GM04504 (cell line): ENCODE data around the gene LRP1B.

Experiments used
- DNase-seq: peaks from one replicate; pipeline ENCODE4 v3.0.0-alpha.2; 2012; ENCODE audit warnings: low read depth

LRP1B gene

DNA sequence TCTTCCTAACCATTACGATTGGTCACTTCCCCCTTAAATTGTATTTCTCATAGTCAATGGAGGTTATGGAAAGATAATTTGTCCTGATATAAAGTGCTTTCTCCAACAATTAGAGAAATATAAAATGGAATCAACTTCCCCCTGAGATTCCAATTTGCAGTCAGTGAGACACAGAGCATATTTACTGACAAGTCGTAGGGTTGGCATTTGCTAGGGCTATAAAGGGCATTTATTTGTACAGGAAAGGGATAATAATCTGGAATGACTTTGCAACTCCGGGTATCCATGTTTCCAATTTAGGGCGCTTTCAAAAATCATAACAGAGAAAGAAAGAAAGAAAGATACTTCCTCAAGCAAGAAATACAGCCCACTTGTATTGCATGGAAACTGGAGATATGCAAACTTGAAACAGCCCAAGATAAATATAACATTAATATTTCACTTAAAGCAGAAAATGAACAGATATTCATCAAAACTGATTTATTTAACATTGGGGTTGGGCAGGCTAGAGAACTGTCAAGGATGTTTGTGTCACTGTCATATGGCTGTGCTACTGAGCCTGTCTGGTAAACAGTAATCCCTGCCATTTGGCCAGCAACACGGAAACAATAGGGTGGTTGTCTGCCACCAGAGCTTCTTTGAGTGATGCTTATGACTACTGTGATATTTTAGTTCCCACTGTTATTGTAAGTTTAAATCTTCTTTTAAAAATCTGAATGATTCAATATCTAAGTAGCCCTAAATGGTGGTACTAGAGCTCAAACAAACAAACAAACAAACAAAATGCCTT lies 621.8 kb downstream of the LRP1B start:
- DNase-seq = no peak

- no peak for DNase-seq
Measured at GRCh38 chr2:141508086-141508752, 622.6 kb downstream of the LRP1B start.

GRCh38 chr2:141506135-141506534 lies 624.7 kb downstream of the LRP1B start:
- no peak for DNase-seq

DNA sequence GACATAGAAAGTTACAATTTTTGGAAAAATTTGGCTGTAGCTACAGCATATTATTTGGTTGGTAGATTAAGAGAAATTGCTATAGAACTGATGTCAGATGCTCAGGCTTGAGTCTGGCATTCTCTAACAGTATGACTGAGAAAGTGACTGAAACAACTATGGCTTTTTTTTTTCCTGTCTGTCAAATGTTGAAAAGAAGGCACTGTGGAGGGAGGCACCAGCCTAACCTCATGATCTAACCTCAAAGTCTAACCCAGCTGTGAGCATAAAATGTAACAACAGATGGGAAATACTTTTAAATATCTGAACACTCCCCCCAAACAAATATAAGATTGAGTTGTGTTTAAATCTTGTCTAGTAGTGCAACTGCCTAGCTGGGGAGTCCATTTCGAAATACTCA lies 629.1 kb downstream of the LRP1B start:
- no peak for DNase-seq

DNA sequence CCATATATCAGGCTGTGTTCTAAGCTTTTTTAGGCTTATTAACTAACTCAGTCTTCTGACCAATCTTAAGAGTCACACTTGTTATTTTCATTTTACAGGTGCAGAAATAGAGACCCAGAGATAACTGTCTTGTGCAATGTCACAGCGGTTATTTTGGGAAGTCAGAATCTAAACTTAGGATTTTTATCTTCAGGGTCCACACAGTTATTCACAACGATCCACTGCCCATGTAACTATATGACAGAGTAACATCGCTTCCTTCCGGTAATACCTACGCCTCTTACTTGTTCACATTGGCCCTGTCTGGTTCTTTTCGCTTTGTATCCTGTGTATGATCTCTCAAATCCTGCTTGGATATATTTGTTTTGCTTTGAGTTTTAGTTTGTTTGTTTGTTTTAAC lies 631.7 kb downstream of the LRP1B start:
- DNase-seq = no peak

- DNase-seq = no peak
Measured at GRCh38 chr2:141498561-141498960, 632.3 kb downstream of the LRP1B start.

DNA sequence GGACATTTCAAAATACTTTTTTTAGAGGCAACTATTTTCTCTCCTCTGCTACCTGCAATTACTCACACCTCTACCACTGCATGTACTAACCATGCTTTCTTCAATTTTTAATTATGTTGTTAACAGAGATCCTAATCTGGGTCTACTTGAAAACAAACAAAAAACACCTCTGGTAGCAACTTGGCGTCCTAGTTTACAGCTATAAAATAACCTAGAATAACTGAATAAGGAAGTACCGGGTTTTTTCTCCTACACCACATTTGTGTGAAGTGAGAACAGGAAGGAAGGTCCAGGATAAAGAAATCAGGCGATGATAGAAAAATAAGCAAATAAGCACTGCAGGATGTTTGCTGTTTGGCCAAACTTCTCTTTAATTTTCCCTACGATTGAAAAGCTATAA lies 633.5 kb downstream of the LRP1B start:
- no peak for DNase-seq

DNA sequence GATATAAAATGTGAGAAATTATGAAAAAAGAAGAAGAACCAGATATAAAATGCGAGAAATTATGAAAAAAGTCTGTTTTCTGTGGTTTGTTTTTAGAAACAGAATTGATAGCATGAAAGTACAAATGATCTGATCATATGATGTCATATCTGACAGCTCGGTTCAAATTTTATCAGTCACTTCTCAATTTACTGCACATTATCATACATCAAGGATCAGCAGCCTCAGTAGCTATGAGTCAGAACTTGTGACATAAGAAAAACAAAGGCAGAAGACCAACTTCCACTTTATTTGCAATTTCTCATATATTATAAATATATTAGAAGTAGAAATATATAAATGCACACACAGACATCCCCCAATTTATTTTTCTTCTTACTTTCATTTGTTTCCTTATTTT lies 634.0 kb downstream of the LRP1B start:
- no peak for DNase-seq

- no peak for DNase-seq
Measured at GRCh38 chr2:141493936-141494335, 636.9 kb downstream of the LRP1B start.

DNA sequence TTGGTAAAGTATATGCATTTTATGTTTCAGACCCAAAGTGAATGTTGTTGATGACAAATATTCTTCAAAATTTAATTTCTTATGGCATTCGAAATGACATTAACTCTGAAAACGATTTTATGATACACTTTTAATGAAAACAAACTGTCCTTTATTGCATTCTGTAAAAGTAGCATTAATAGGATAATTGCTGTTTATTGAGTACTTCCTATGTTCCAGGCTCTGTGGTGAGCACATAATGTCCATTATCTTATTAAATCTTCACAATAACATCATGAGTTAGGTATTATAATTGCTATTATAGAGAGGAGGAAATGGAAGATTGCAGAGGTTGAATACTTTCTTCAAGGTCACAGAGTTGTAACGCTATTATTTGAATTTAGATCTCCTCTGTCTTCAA lies 638.0 kb downstream of the LRP1B start:
- no peak for DNase-seq

DNA sequence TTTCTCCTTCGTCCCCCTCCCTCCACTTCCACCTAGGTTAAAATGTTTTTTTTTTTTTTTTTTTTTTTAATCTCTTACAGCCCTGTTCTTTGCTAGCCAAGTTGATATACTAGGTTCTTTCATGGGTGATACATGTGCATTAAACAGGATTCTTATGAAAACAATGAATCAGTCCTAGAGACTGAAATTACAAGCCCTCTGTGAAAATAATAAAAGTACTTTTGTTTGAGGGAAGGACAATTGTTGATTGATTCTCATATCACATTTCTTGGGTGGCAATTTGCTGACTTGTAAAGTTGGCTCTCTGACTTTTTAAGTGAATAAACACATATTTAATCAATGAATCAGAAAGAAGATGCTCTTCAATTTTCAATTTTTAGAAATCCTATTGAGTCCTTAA lies 639.9 kb downstream of the LRP1B start:
- no peak for DNase-seq

GRCh38 chr2:141482697-141483096 lies 648.1 kb downstream of the LRP1B start:
- DNase-seq = no peak

DNA sequence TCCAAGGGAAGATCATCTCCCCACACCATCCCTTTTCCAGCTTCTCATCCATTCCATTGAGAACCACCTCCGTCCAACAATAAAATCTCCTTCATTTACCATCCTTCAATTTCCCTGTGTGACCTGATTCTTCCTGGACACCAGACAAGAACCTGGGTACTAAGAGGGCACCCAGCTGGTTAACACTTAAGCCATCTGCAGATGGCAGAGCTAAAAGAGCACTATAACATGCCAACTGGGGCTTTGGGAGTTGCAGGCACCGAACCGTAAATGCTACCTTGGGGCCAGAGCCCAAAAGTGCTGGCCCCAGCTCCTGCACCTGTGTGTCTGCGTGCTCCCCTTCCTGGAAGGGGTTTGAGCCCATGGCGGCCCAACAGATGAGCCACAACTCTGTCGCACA lies 655.0 kb downstream of the LRP1B start:
- DNase-seq = no peak

GRCh38 chr2:141468761-141469160 lies 662.1 kb downstream of the LRP1B start:
- no peak for DNase-seq

GRCh38 chr2:141467331-141467730 lies 663.5 kb downstream of the LRP1B start:
- DNase-seq = no peak

DNA sequence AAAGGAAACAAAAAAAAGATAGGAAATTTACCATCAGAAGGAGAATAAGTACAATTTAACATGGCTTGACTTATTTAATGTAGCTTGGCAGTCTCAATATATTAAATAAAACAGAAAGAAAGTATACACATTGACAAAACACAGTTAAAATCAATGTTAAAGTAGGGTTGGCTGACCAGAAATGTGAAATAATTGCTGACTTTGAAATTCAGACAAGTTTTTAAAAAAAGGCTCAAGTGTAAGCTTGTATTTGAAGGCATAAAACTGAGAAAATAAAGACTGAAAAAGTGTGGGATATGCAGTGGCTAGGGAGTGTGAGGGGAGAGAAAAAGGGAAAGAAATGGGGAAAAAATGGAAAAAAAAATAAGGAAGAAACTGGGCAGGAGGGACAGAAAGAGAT lies 665.8 kb downstream of the LRP1B start:
- DNase-seq = no peak

DNA sequence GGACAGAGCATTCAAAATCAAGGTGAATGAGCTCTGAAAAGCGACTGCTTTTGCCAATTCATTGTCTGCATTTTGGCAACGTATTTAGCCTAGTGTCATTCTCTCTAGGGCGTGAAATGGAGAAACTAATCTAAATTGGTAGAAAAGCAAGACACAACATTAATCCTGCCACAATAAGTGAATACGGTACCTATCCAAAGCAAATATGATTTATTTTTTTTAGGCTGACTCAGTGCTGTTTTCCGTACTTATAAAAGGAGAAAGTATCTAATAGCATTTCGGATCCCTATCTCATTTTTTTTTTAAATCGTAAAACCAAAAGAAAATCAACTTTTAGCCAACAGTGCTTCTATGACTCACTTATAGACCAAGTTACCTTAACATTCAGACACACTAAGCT lies 672.5 kb downstream of the LRP1B start:
- DNase-seq = no peak

GRCh38 chr2:141455877-141456276 lies 674.9 kb downstream of the LRP1B start:
- no peak for DNase-seq

DNA sequence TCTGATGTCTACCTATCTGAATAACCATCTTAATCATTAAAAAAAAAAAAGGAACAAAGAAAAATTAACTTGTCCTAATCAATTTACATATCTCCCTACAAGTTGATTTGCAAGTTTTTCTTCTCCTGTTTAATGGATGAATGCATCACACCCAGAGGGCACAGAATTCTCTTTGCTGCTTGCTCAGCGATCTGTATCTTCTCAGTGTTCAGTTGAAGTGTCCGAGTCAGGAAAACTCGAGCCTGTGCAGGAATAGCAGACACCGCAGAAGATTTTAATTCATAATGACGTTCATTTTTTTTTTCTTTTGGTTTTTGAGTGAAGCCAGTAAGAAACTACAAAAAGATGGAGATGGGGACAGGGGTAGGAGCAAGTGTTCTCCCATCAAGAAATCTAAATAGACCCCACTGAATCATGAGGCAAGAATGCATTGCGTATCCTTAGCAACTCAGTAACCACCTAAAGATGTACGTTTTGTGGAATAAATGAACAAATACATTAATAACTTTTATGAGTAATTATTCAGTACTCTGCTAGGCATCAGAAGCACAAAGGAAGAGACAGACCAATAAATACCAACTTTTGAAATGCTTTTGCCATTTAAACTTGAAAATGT lies 675.5 kb downstream of the LRP1B start:
- no peak for DNase-seq

- no peak for DNase-seq
Measured at GRCh38 chr2:141440072-141440635, 690.7 kb downstream of the LRP1B start.

DNA sequence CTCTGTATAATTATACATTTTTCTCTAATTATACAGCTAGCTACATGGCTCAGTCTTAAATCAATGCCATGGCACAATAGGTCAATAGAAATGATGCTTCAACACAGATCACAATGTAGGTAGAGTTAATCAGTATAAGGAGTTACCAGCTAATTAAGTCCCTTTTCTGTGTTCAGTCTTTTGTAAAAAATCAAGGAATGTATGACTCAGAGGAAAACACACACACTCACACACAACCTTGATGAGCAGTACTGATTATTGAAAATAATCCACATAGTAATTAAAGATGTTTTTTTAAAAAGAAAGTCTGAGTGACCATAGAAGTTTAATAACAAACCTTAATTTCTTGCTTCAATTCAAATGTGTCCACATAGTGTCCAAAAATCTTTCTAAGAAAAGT lies 691.3 kb downstream of the LRP1B start:
- no peak for DNase-seq

DNA sequence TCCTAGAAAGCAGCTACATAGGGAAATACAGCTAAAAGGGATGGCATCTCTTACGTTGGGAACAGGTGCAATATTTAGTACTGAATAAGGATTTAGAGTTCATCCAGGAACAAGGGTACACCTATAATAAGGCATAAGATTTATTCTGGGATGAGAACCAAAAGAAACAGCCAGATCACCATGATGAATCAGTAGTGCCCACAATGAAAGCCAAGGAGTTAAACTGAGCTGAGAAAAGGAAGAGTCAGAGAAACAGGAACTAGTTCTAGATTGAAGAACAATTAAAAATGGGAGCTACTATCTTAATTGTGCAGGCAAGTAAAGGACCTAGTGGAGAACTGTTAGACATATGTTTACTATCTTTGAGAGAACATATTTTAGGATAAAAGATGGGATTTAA lies 692.3 kb downstream of the LRP1B start:
- DNase-seq = no peak

GRCh38 chr2:141437521-141437920 lies 693.3 kb downstream of the LRP1B start:
- no peak for DNase-seq
